HepG2 (cell line): ENCODE results near the gene RPL27A. TPM values are rescaled to one million over a fixed set of nuclear protein-coding genes. Genes with fewer than 3 reads are reported as not detected.
A peak's percentile ranks its signal among the peaks of the same experiment; 100 is the strongest.

Source experiments
- CERS6 ChIP-seq: sonication (generic); formaldehyde crosslinking; IDR thresholded peaks from 2 replicates; pipeline ENCODE4 v1.5.0; 2020; ENCODE audit warnings: missing genetic modification reagents
- CHD4 ChIP-seq: fragments of 200-600 bp; sonication (generic); IDR thresholded peaks from 2 replicates; pipeline ENCODE4 v1.7.0; 2017; ENCODE audit warnings: mild to moderate bottlenecking, low read length, borderline replicate concordance
- HIVEP1 ChIP-seq: sonication (generic); formaldehyde crosslinking; IDR thresholded peaks from 2 replicates; pipeline ENCODE4 v1.4.0; 2020; ENCODE audit warnings: mild to moderate bottlenecking, missing genetic modification reagents
- JUNB ChIP-seq: sonication (generic); formaldehyde crosslinking; IDR thresholded peaks from 2 replicates; pipeline ENCODE4 v1.8.0; 2022; ENCODE audit warnings: missing genetic modification reagents, mild to moderate bottlenecking, borderline replicate concordance
- LBX2 ChIP-seq: sonication (generic); formaldehyde crosslinking; IDR thresholded peaks from 2 replicates; pipeline ENCODE4 v1.5.0; 2020; ENCODE audit warnings: missing genetic modification reagents, mild to moderate bottlenecking, borderline replicate concordance
- MEF2D ChIP-seq: sonication (generic); formaldehyde crosslinking; IDR thresholded peaks from 2 replicates; pipeline ENCODE4 v1.5.1; 2020; ENCODE audit warnings: mild to moderate bottlenecking, missing genetic modification reagents
- NFIC ChIP-seq: IDR thresholded peaks from 2 replicates; pipeline ENCODE4 v1.6.1; 2012; ENCODE audit warnings: mild to moderate bottlenecking, low read length, inconsistent platforms
- REST ChIP-seq, 2 experiments: IDR thresholded peaks; 2 replicates each; pipeline ENCODE4 v1.6.1; 2011 to 2012; ENCODE audit warnings: low read length in 2 of 2, borderline replicate concordance in 1 of 2, low read depth in 1 of 2, mild to moderate bottlenecking in 1 of 2, moderate library complexity in 1 of 2
- SATB2 ChIP-seq: sonication (generic); formaldehyde crosslinking; IDR thresholded peaks from 2 replicates; pipeline ENCODE4 v1.5.0; 2020; ENCODE audit warnings: missing genetic modification reagents
- SIX4 ChIP-seq: sonication (generic); formaldehyde crosslinking; IDR thresholded peaks from 2 replicates; pipeline ENCODE4 v1.4.0; 2020; ENCODE audit warnings: missing genetic modification reagents
- SMAD9 ChIP-seq: sonication (generic); formaldehyde crosslinking; IDR thresholded peaks from 2 replicates; pipeline ENCODE4 v1.5.1; 2020; ENCODE audit warnings: mild to moderate bottlenecking, missing genetic modification reagents
- SP5 ChIP-seq: IDR thresholded peaks from 2 replicates; pipeline ENCODE4 v1.6.1; 2016; ENCODE audit warnings: low read depth, borderline replicate concordance
- ZFX ChIP-seq: sonication (generic); formaldehyde crosslinking; IDR thresholded peaks from 2 replicates; pipeline ENCODE4 v1.4.0; 2020; ENCODE audit warnings: mild to moderate bottlenecking, low read depth, missing genetic modification reagents, moderate library complexity
- ZNF205 ChIP-seq: IDR thresholded peaks from 2 replicates; pipeline ENCODE4 v1.6.1; 2018; ENCODE audit warnings: missing biosample characterization, missing genetic modification reagents
- ZNF274 ChIP-seq: sonication (generic); formaldehyde crosslinking; IDR thresholded peaks from 2 replicates; pipeline ENCODE4 v1.5.1; 2020; ENCODE audit warnings: mild to moderate bottlenecking, missing genetic modification reagents
- ZNF276 ChIP-seq: sonication (generic); formaldehyde crosslinking; IDR thresholded peaks from 2 replicates; pipeline ENCODE4 v1.4.0; 2020; ENCODE audit warnings: mild to moderate bottlenecking, low read depth, missing genetic modification reagents
- ZNF350 ChIP-seq: sonication (generic); formaldehyde crosslinking; IDR thresholded peaks from 2 replicates; pipeline ENCODE4 v1.4.0; 2020; ENCODE audit warnings: mild to moderate bottlenecking, low read depth, missing genetic modification reagents, borderline replicate concordance
- ZNF367 ChIP-seq: sonication (generic); formaldehyde crosslinking; IDR thresholded peaks from 2 replicates; pipeline ENCODE4 v1.4.0; 2020; ENCODE audit warnings: missing genetic modification reagents, borderline replicate concordance
- ZNF563 ChIP-seq: sonication (generic); formaldehyde crosslinking; IDR thresholded peaks from 2 replicates; pipeline ENCODE4 v1.8.0; 2022; ENCODE audit warnings: mild to moderate bottlenecking, moderate library complexity, missing genetic modification reagents
- ZNF800 ChIP-seq: sonication (generic); formaldehyde crosslinking; IDR thresholded peaks from 2 replicates; pipeline ENCODE4 v1.4.0; 2020; ENCODE audit warnings: missing genetic modification reagents
- polyA plus RNA-seq, 8 experiments: library from polyadenylated mRNA; depleted of rRNA in 3 of 8; stranded (reverse) in 7 of 8; unstranded in 1 of 8; fragments of >200 nt; fragmentation: Illumina TruSeq in 4 of 8; extraction: Trizol in 4 of 8; gene quantifications; 2 replicates each; pipeline versions ENCODE4 v1.2.1 to v1.2.3, GENCODE V29; 2011 to 2016; ENCODE audit warnings: low read depth in 4 of 8, missing spikeins in 1 of 8, mixed read lengths in 1 of 8; ENCODE audit not compliant: insufficient read depth in 1 of 8
- total RNA-seq, 5 experiments: library from RNA; depleted of rRNA; stranded (reverse); fragments of >200 nt; fragmentation: Illumina TruSeq; extraction: Trizol; gene quantifications; 2 replicates each; pipeline ENCODE4 v1.2.3, GENCODE V29; 2016; ENCODE audit warnings: low read depth in 1 of 5

The RPL27A gene
- total and polyA plus RNA-seq, 2 of the 13 experiments (the other 11 are each of a cell fraction or from before 2014, with no cell fraction given) = 1,531 to 2,153 TPM

GRCh38 chr11:8682303-8683114 is at the start of gene RPL27A, which contains the start of gene TRIM66 (continued):
- TF ChIP-seq ZNF276 (CRISPR knock-in tag) (no peak), ZNF800 (CRISPR knock-in tag) (0 out of 2 replicates have a peak, but pooled peaks have one; percentile 19), LBX2 (CRISPR knock-in tag) (peak; percentile 46; the same call in 1 of the 2 replicates), SATB2 (peak; percentile 31; the same call in 1 of the 2 replicates), ZNF205 (peak; percentile 46), ZNF350 (peak; percentile 65; the same call in 1 of the 2 replicates), CHD4 (no peak), NFIC (no peak; the same call in 1 of the 2 replicates), ZNF563 (CRISPR knock-in tag) (no peak), ZNF274 (CRISPR knock-in tag) (peak; percentile 69; the same call in 1 of the 2 replicates), MEF2D (CRISPR knock-in tag) (0 out of 2 replicates have a peak, but pooled peaks have one; percentile 28), JUNB (CRISPR knock-in tag) (no peak), ZFX (CRISPR knock-in tag) (peak; percentile 98), CERS6 (CRISPR knock-in tag) (no peak), REST (IDR thresholded peaks at IDR 0.05; ENCODE audit: borderline replicate concordance in 1 of 2, low read depth in 1 of 2, low read length in 2 of 2) (no peak), SMAD9 (CRISPR knock-in tag) (no peak), SP5 (peak; percentile 66; the same call in 1 of the 2 replicates), SIX4 (CRISPR knock-in tag) (no peak; the same call in 1 of the 2 replicates), HIVEP1 (CRISPR knock-in tag) (peak; percentile 43; the same call in 1 of the 2 replicates), ZNF367 (no peak)
